ENCODE data around the gene TBC1D9B.

TBC1D9B gene

DNA sequence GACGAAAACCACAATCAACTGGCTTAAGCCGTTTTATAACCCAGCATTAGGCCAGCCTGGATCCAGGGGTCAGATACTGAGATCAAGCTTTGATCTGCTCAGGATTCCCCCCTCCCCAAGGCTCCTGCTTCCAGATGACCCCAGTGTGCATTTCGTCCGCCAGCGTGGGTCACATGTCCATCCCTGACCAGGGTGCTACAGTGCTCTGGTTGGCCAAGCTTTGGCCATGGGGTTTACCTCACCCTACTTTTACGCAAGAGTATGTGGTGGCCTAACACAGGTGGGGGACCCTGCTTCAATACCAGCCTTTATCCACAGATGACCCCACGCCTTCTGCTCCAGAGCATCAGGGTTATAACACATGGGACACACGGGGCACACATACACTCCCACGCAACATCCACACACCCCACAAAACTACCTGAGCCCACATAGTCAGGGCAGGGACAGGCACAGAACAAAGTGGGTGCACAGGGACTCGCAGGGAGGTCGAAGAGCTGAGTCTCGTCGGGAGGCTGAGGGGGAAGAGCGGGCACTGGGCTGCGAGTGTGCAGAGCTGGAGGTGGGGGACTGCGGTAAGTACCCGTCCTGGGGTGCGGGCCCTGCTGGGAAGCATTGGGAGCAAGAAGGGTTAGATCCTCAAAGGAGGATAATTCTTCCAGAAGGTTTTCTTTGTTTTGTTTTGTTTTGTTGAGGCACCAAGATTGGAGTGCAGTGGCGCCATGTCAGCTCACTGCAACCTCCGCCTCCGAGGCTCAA lies 92.0 kb downstream of the TBC1D9B start:
- TF ChIP-seq, protein P1, sequence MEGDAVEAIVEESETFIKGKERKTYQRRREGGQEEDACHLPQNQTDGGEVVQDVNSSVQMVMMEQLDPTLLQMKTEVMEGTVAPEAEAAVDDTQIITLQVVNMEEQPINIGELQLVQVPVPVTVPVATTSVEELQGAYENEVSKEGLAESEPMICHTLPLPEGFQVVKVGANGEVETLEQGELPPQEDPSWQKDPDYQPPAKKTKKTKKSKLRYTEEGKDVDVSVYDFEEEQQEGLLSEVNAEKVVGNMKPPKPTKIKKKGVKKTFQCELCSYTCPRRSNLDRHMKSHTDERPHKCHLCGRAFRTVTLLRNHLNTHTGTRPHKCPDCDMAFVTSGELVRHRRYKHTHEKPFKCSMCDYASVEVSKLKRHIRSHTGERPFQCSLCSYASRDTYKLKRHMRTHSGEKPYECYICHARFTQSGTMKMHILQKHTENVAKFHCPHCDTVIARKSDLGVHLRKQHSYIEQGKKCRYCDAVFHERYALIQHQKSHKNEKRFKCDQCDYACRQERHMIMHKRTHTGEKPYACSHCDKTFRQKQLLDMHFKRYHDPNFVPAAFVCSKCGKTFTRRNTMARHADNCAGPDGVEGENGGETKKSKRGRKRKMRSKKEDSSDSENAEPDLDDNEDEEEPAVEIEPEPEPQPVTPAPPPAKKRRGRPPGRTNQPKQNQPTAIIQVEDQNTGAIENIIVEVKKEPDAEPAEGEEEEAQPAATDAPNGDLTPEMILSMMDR (IDR thresholded peaks at IDR 0.05; ENCODE audit: low read depth, low read length): no peak
- DNase-seq (ENCODE audit: low read depth, low spot score): no peak
- H3K4me3 ChIP-seq (ENCODE audit: low read depth, low read length): no peak overlapping the region
- in situ Hi-C loops (cut with HindIII; ENCODE audit: low sequenced_read_pairs): no loop called here

DNA sequence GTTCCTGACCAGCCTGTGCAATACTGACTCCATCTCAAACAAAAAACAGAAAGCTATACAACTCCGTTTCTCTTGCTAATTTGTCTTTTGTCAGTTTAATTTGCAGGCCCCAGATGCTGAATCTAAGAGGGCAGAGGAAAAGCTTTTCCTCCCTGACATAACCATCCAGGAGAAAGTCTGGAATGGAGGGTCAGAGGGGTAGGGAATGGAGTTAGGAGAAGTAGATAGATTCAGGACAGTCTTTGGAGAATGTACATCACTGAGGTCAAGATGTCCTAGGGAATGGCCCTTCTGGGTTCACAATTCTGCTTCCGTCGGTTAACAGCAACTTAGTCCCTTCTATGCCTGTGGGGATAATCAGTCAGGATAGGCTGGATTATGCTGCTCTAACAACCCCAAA lies 93.6 kb downstream of the TBC1D9B start:
- no peak for DNase-seq (ENCODE audit: low read depth, low spot score)
- TF ChIP-seq, protein P1 (IDR thresholded peaks at IDR 0.05; ENCODE audit: low read depth, low read length): no peak
- in situ Hi-C loops (cut with HindIII; ENCODE audit: low sequenced_read_pairs): no loop called here
- no peak overlapping the region for H3K4me3 ChIP-seq (ENCODE audit: low read depth, low read length)

DNA sequence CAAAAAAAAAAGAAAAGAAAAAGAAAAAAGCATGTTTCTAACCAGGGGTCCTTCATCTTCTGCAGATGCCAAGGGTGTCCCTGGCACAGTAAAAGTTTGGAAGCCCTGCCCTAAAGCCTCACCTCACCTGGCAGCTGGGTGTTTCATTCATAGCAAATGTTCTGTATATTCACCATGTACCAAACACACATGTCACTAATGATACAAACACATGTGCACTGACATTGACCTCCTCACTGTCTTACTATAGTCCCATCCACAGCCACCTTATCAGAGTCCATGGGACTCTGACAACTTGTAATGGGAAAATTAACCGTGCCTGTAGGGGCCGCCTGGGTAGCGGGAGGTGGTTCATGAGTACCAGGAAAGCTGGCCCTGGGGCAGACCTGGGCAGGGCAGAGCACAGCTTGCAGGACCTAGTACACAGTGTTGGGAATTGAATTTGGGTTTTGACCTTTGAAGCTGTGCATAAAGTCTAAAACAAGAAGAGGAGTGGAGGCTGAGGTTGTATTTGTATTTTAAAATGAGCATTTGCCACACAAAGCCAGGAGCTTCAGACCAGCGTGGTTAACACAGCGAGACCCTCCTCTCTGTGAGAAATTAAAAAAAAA lies 94.6 kb downstream of the TBC1D9B start:
- TF ChIP-seq, protein P1 (IDR thresholded peaks at IDR 0.05; ENCODE audit: low read depth, low read length): no peak
- no peak for DNase-seq (ENCODE audit: low read depth, low spot score)
- in situ Hi-C loops (cut with HindIII; ENCODE audit: low sequenced_read_pairs): no loop called here
- H3K4me3 ChIP-seq (ENCODE audit: low read depth, low read length): no peak overlapping the region

DNA sequence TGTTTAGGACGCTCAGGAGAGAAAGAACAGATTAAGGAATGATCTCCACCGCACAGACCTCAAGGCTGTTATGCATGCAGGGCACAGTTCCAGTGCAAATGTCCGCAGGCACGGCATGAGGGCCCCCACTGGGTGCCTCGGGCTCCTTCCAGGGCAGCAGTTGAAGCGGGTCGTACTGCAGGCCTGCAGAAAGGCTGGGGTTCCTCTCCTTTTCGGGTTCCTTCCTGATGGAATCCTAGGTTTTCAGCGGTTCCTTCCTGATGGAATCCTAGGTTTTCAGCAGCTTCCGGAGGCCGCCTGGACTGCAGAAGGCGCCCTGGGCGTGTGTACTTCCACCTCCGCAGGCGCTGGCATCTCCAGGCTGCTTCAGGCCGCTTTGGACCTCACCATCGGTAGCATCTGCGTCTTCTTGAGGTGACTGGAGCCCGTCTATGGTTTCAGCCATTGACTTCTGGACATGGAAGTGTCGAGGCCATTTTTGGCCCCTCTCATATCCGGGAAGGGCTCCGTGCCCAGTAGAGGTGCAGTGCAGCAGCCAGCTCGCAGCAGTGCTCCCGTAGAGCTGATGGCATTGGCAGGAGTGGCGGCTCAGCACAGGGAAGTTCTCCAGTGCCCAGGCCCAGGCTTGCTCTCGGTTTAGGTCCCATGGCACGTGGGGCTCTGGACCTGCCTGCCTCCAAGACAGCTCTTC lies 95.4 kb downstream of the TBC1D9B start:
- in situ Hi-C loops (cut with HindIII; ENCODE audit: low sequenced_read_pairs): no loop called here
- no peak overlapping the region for H3K4me3 ChIP-seq (ENCODE audit: low read depth, low read length)
- TF ChIP-seq, protein P1 (IDR thresholded peaks at IDR 0.05; ENCODE audit: low read depth, low read length): no peak
- no peak for DNase-seq (ENCODE audit: low read depth, low spot score)
